ENCODE measurements around the gene OLFM1.

Gene OLFM1

DNA sequence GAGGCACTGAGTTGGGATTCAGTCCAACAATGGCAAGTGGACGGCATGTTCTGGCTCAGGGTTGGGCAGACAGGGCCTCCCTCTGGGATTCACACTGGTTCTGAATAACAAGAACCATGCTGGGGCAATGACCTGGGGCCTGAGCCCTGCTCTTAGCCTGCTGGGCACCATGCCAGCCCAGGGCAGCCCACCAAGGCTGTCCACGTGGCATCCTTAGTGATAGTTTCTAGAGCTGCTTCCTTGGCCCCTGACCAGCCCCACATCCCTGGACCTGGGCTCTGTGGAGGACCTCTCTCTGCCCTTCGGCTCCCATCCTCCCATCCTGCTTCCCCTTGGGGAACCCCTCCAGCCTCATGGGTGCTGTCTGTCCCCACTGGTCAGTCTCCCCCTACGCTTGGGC lies 22.3 kb upstream of the OLFM1 start:
- Histone ChIP-seq H2AFZ (ENCODE audit: low read depth, low read length) (no peak overlapping the region), H3K4me3 (ENCODE audit: low read length) (no peak overlapping the region), H3K9ac (ENCODE audit: low read length) (no peak overlapping the region), H3K27me3 (ENCODE audit: low read depth, low read length) (peaks cover 8% of the 10 kb centered on the region; the same call in 1 of the 2 replicates), H3K9me3 (ENCODE audit: insufficient read depth, low read length) (no peaks in the 10 kb centered on the region), H3K4me2 (ENCODE audit: low read length) (no peak overlapping the region), H4K20me1 (ENCODE audit: insufficient read depth, low read length) (no peaks in the 10 kb centered on the region), H3K27ac (ENCODE audit: low read length) (no peak overlapping the region), H3K4me1 (ENCODE audit: low read length) (no peaks in the 10 kb centered on the region), H3K79me2 (ENCODE audit: low read length) (no peaks in the 10 kb centered on the region), H3K36me3 (replicated peaks; ENCODE audit: low read depth, low read length) (no peaks in the 10 kb centered on the region)
- TF ChIP-seq, protein P1, sequence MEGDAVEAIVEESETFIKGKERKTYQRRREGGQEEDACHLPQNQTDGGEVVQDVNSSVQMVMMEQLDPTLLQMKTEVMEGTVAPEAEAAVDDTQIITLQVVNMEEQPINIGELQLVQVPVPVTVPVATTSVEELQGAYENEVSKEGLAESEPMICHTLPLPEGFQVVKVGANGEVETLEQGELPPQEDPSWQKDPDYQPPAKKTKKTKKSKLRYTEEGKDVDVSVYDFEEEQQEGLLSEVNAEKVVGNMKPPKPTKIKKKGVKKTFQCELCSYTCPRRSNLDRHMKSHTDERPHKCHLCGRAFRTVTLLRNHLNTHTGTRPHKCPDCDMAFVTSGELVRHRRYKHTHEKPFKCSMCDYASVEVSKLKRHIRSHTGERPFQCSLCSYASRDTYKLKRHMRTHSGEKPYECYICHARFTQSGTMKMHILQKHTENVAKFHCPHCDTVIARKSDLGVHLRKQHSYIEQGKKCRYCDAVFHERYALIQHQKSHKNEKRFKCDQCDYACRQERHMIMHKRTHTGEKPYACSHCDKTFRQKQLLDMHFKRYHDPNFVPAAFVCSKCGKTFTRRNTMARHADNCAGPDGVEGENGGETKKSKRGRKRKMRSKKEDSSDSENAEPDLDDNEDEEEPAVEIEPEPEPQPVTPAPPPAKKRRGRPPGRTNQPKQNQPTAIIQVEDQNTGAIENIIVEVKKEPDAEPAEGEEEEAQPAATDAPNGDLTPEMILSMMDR (IDR thresholded peaks at IDR 0.05; ENCODE audit: low read depth, low read length) = no peak
- TF ChIP-seq EZH2phosphoT487 (IDR thresholded peaks at IDR 0.05; ENCODE audit: low read depth) = no peak

DNA sequence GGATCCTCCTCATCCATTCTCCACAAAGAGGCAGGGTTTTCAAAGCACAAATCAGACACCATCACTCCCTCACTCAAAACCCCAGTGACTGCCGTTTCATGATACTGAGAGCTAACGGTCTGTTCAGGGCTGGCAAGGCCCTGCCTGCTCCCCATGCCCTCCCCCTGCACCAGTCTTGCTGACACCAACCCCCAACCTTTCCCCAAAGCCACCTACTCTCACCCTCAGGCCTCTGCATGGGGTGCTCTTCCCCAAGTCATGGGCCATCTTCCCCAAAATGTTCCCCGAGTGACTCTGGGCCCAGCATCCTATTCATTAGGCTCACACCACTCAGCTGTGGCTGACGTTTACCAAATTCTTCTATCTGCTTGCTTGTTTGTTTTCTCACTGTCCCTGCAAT lies 21.7 kb upstream of the OLFM1 start:
- no peaks in the 10 kb centered on the region for H3K79me2 ChIP-seq (ENCODE audit: low read length)
- H4K20me1 ChIP-seq (ENCODE audit: insufficient read depth, low read length) = no peaks in the 10 kb centered on the region
- no peak for TF ChIP-seq EZH2phosphoT487 (IDR thresholded peaks at IDR 0.05; ENCODE audit: low read depth)
- TF ChIP-seq, protein P1 (IDR thresholded peaks at IDR 0.05; ENCODE audit: low read depth, low read length) = no peak
- no peak overlapping the region for H2AFZ ChIP-seq (ENCODE audit: low read depth, low read length)
- peaks cover 6% of the 10 kb centered on the region; the same call in 1 of the 2 replicates for H3K27me3 ChIP-seq (ENCODE audit: low read depth, low read length)
- no peak overlapping the region for H3K4me3 ChIP-seq (ENCODE audit: low read length)
- H3K9me3 ChIP-seq (ENCODE audit: insufficient read depth, low read length) = no peaks in the 10 kb centered on the region
- no peaks in the 10 kb centered on the region for H3K4me1 ChIP-seq (ENCODE audit: low read length)
- H3K9ac ChIP-seq (ENCODE audit: low read length) = no peak overlapping the region
- no peak overlapping the region for H3K27ac ChIP-seq (ENCODE audit: low read length)
- no peak overlapping the region for H3K4me2 ChIP-seq (ENCODE audit: low read length)
- no peaks in the 10 kb centered on the region for H3K36me3 ChIP-seq (replicated peaks; ENCODE audit: low read depth, low read length)

DNA sequence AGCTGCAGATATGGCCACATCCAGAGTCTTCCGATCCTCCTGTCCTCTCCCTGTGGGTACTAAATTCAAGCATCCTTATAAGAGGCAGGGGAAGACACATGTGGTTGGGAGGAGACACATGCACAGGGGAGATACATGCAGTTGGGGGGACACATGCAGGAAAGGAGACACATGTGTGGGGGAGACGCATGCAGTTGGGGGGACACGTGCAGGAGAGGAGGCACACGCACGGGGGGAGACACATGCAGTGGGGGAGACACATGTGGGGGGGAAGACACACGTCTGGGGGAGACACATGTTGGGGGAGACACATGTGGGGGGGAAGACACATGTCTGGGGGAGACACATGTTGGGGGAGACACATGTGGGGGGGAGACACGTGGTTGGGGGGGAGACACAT lies 21.2 kb upstream of the OLFM1 start:
- Histone ChIP-seq H3K27me3 (ENCODE audit: low read depth, low read length) (peaks cover 6% of the 10 kb centered on the region; the same call in 1 of the 2 replicates), H3K9ac (ENCODE audit: low read length) (no peak overlapping the region), H2AFZ (ENCODE audit: low read depth, low read length) (no peak overlapping the region), H3K9me3 (ENCODE audit: insufficient read depth, low read length) (no peaks in the 10 kb centered on the region), H3K79me2 (ENCODE audit: low read length) (no peaks in the 10 kb centered on the region), H3K4me1 (ENCODE audit: low read length) (no peaks in the 10 kb centered on the region), H3K36me3 (replicated peaks; ENCODE audit: low read depth, low read length) (no peaks in the 10 kb centered on the region), H3K4me3 (ENCODE audit: low read length) (no peak overlapping the region), H3K27ac (ENCODE audit: low read length) (no peak overlapping the region), H4K20me1 (ENCODE audit: insufficient read depth, low read length) (no peaks in the 10 kb centered on the region), H3K4me2 (ENCODE audit: low read length) (no peak overlapping the region)
- no peak for TF ChIP-seq EZH2phosphoT487 (IDR thresholded peaks at IDR 0.05; ENCODE audit: low read depth)
- TF ChIP-seq, protein P1 (IDR thresholded peaks at IDR 0.05; ENCODE audit: low read depth, low read length) = no peak

DNA sequence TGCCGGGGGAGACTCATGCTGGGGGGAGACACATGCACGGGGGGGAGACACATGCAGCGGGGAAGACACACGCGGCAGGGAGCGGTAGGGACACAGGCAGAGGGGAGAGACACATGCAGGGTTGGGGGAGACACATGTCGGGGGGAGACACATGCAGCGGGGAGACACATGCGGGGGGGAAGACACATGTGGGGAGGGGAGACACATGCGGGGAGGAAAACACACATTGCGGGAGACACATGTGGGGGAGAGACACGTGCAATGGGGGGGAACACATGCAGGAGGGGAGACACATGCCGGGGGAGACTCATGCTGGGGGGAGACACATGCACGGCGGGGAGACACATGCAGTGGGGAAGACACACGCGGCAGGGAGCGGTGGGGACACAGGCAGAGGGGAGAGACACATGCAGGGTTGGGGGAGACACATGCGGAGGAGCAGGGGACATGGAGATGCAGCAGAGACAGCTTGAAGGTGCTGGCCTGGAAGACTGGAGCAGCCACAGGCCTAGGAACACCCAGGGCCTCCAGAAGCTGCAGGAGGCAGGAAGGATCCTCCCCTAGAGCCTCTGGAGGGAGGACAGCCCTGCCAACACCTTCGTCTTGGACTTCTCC lies 20.3 kb upstream of the OLFM1 start:
- no peak for TF ChIP-seq EZH2phosphoT487 (IDR thresholded peaks at IDR 0.05; ENCODE audit: low read depth)
- TF ChIP-seq, protein P1 (IDR thresholded peaks at IDR 0.05; ENCODE audit: low read depth, low read length) = no peak
- H2AFZ ChIP-seq (ENCODE audit: low read depth, low read length) = no peak overlapping the region
- H3K36me3 ChIP-seq (replicated peaks; ENCODE audit: low read depth, low read length) = no peaks in the 10 kb centered on the region
- H3K4me2 ChIP-seq (ENCODE audit: low read length) = no peak overlapping the region
- no peaks in the 10 kb centered on the region for H3K79me2 ChIP-seq (ENCODE audit: low read length)
- no peak overlapping the region for H3K9ac ChIP-seq (ENCODE audit: low read length)
- H3K27me3 ChIP-seq (ENCODE audit: low read depth, low read length) = peaks cover 2% of the 10 kb centered on the region; the same call in 1 of the 2 replicates
- H3K4me3 ChIP-seq (ENCODE audit: low read length) = no peak overlapping the region
- H3K27ac ChIP-seq (ENCODE audit: low read length) = no peak overlapping the region
- no peaks in the 10 kb centered on the region for H3K9me3 ChIP-seq (ENCODE audit: insufficient read depth, low read length)
- no peaks in the 10 kb centered on the region for H3K4me1 ChIP-seq (ENCODE audit: low read length)
- no peaks in the 10 kb centered on the region for H4K20me1 ChIP-seq (ENCODE audit: insufficient read depth, low read length)
